Neural cell (in vitro differentiated cells): Measurements from ENCODE around the gene TMCC1.

ENCODE experiments used
- CTCF ChIP-seq: fragments of 450-650 bp; IDR thresholded peaks from 2 replicates; pipeline ENCODE4 v1.5.1; 2014; ENCODE audit warnings: antibody characterized with exemption, mild to moderate bottlenecking, moderate library complexity; ENCODE audit not compliant: poor library complexity, severe bottlenecking
- EZH2 ChIP-seq: fragments of 200-600, 300-800 bp; shearing (Covaris generic), sonication (generic); IDR thresholded peaks from 2 replicates; pipeline ENCODE4 v1.6.1; 2014; ENCODE audit warnings: antibody characterized with exemption, low read length, borderline replicate concordance, mild to moderate bottlenecking; ENCODE audit not compliant: insufficient read depth, poor library complexity, severe bottlenecking
- RAD21 ChIP-seq: fragments of 450-650 bp; conservative IDR thresholded peaks from 2 replicates; pipeline ENCODE4 v1.6.1; 2014; ENCODE audit warnings: antibody characterized with exemption, mild to moderate bottlenecking, moderate library complexity
- REST ChIP-seq: IDR thresholded peaks from 2 replicates; pipeline ENCODE4 v1.6.1; 2012; ENCODE audit warnings: borderline replicate concordance
- TAF1 ChIP-seq: IDR thresholded peaks from 2 replicates; pipeline ENCODE4 v1.6.1; 2012; ENCODE audit warnings: low read depth

GRCh38 chr3:129644836-129645235 lies 248.7 kb downstream of the TMCC1 start:
- TF ChIP-seq EZH2 (no peak), REST (no peak), CTCF (no peak), TAF1 (no peak), RAD21 (no peak)
